C4-2B (cell line): ENCODE data around the gene CIRBP.

Source experiments
- ZFX ChIP-seq: fragments of 450-650 bp; IDR thresholded peaks from 2 replicates; pipeline ENCODE4 v1.6.1; 2017
- TF ChIP-seq, protein P1 (sequence below): fragments of 450-650 bp; conservative IDR thresholded peaks from 2 replicates; pipeline ENCODE4 v1.5.1; 2017; ENCODE audit warnings: mild to moderate bottlenecking

- TF ChIP-seq, protein P1, sequence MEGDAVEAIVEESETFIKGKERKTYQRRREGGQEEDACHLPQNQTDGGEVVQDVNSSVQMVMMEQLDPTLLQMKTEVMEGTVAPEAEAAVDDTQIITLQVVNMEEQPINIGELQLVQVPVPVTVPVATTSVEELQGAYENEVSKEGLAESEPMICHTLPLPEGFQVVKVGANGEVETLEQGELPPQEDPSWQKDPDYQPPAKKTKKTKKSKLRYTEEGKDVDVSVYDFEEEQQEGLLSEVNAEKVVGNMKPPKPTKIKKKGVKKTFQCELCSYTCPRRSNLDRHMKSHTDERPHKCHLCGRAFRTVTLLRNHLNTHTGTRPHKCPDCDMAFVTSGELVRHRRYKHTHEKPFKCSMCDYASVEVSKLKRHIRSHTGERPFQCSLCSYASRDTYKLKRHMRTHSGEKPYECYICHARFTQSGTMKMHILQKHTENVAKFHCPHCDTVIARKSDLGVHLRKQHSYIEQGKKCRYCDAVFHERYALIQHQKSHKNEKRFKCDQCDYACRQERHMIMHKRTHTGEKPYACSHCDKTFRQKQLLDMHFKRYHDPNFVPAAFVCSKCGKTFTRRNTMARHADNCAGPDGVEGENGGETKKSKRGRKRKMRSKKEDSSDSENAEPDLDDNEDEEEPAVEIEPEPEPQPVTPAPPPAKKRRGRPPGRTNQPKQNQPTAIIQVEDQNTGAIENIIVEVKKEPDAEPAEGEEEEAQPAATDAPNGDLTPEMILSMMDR = no peak
- TF ChIP-seq ZFX = no peak
Observed at GRCh38 chr19:1298235-1298634, 29.1 kb downstream of the CIRBP start.
